ENCODE results near the gene HDGF. TPM values are rescaled to one million over a fixed set of nuclear protein-coding genes. Genes with fewer than 3 reads are reported as not detected.

Gene HDGF
- total RNA-seq, 1 experiment from 2014 or later = 490 TPM

- peak; percentile 98 for DNase-seq (ENCODE audit: low spot score)
Measured at GRCh38 chr1:156725683-156726280, 25.7 kb downstream of the HDGF start.

GRCh38 chr1:156721535-156721934, 29.9 kb downstream of the HDGF start:
- DNase-seq (ENCODE audit: low spot score) = no peak

GRCh38 chr1:156721131-156721530, 30.3 kb downstream of the HDGF start:
- DNase-seq (ENCODE audit: low spot score) = no peak

GRCh38 chr1:156717351-156717750, 34.1 kb downstream of the HDGF start:
- DNase-seq (ENCODE audit: low spot score) = no peak

GRCh38 chr1:156714830-156715229, 36.6 kb downstream of the HDGF start:
- DNase-seq (ENCODE audit: low spot score) = no peak

GRCh38 chr1:156712626-156713025, 38.8 kb downstream of the HDGF start:
- DNase-seq (ENCODE audit: low spot score) = no peak

- no peak for DNase-seq (ENCODE audit: low spot score)
Measured at GRCh38 chr1:156711011-156711817, 40.3 kb downstream of the HDGF start.

GRCh38 chr1:156709757-156710489, 41.6 kb downstream of the HDGF start:
- peak; percentile 85 for DNase-seq (ENCODE audit: low spot score)

GRCh38 chr1:156709031-156709430, 42.4 kb downstream of the HDGF start:
- no peak for DNase-seq (ENCODE audit: low spot score)

GRCh38 chr1:156708218-156708661, 43.2 kb downstream of the HDGF start:
- no peak for DNase-seq (ENCODE audit: low spot score)

- DNase-seq (ENCODE audit: low spot score) = no peak
Measured at GRCh38 chr1:156707417-156708217, 43.9 kb downstream of the HDGF start.

- DNase-seq (ENCODE audit: low spot score) = peak; percentile 77
Measured at GRCh38 chr1:156706657-156707416, 44.6 kb downstream of the HDGF start.

- DNase-seq (ENCODE audit: low spot score) = peak; percentile 90
Measured at GRCh38 chr1:156705918-156706656, 45.4 kb downstream of the HDGF start.

- DNase-seq (ENCODE audit: low spot score) = peak; percentile 83
Measured at GRCh38 chr1:156705321-156705917, 46.1 kb downstream of the HDGF start, which contains the start of gene CRABP2. Gene CRABP2 (minus strand): TSS chr1:156705583. CDS start chr1:156705446, 137 bp downstream.

- DNase-seq (ENCODE audit: low spot score) = peak; percentile 57
Measured at GRCh38 chr1:156704930-156705320, 46.5 kb downstream of the HDGF start.

- DNase-seq (ENCODE audit: low spot score) = no peak
Measured at GRCh38 chr1:156704166-156704711, 47.2 kb downstream of the HDGF start.

GRCh38 chr1:156703741-156704140, 47.7 kb downstream of the HDGF start:
- DNase-seq (ENCODE audit: low spot score) = no peak

GRCh38 chr1:156703336-156703735, 48.1 kb downstream of the HDGF start:
- no peak for DNase-seq (ENCODE audit: low spot score)
